ENCODE results near the gene SPAG9.
A peak's percentile ranks its signal among the peaks of the same experiment; 100 is the strongest.
"Not testable (repeated sequence)": the region's sequence is repeated elsewhere in the genome, so short reads cannot be mapped to it uniquely, and the experiment has no call there.

The SPAG9 gene

DNA sequence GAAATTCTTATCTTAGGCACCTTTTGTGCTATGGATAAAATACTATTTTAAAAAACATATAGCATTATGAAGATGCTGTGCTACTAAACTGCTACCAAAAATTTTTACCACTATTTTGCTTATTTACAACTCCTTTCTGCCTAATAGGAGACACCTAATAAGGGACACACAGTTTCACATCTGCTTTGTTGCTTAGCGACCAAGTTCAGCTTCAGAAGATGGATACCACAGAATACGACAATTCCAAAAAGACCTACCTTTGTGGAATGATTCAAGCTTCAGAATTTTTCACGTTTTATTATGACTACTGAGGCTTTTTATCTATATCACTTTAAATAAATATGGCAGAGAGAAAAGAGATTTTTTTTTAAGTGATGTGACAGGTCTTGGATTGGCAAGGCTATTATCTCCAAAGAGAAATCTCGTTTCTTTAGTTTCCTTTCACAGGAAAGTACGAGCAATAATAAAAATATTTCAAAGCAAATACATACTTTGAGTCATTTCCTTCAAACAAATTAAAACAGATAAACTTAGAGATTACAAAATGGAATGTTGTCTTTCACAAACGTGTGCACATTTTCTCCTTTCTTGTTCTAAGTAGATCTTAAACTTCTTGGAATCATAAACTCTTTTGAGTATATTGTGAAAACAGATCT lies 35.4 kb downstream of the SPAG9 start:
- DNase-seq, result no peak

DNA sequence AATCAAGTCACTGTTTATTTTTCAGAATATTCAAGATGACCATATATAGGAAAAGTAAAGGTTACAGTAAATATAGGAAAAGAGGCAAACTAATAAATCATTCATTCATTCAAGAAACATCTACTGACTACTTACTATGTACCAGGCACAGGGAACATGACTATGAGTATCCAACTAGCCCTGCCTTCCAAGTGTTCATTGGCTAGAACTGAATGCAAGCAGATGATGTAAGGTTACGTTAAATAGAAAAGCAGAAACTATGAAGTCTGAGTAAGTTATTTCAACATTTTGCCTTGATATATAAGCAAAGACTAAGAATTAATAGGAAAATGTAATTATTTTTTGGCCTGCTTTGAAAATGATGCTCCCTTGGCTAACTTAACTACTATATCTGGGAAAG lies 36.7 kb downstream of the SPAG9 start:
- DNase-seq, result no peak

DNA sequence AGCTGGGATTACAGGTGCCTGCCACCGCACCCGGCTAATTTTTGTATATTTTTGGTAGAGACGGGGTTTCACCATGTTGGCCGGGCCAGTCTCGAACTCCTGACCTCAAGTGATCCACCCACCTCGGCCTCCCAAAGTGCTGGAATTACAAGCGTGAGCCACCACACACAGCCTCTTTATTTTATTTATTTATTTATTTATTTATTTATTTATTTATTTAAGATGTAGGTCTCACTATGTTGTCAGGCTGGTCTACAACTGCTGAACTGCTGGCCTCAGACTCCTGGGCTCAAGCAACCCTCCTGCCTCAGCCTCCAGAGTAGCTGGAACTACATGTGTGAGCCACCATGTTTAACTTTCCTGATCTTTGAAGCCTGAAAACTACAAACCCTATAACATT lies 37.3 kb downstream of the SPAG9 start:
- DNase-seq, result not testable (repeated sequence)

DNA sequence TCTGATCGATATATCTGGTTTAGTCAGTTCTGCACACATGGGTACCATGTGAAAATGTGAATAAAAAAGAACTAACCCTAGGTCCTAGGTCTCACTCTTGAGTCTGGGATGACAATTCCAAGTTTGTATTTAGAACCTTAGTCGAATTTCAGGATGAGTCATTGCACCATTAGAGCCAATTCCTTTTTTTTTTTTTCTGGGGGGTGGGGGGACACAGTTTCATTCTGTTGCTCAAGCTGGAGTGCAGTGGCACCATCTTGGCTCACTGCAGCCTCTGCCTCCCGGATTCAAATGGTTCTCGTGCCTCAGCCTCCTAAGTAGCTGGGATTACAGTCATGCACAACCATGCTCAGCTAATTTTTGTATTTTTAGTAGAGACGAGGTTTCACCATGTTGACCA lies 41.6 kb downstream of the SPAG9 start:
- DNase-seq, result no peak

DNA sequence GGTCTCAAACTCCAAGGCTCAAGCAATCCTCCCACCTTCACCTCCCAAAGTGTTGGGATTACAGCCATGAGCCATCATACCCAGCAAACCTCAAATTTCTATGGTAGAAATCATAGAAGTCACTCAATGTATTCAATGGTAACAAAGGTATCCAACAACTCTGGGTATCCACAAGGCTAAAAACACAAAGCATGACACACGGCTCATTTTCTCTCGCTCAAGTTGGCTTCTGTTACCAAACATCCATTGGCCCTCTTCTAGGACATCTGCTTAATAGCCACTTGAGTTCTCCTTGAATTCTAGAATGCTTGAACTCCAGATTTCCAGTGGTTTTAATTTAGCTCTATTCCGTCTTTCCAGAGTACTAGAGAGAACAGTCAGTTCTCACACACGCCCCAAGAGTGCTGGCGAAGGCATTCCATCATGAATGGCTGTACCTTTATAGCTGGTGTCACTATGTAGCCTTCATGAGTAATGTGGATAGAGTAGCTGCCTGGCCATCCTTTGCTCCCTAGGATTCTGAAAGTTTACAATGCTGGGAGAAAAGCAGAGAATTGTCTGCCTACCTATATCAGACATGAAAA lies 42.6 kb downstream of the SPAG9 start:
- DNase-seq, result no peak

DNA sequence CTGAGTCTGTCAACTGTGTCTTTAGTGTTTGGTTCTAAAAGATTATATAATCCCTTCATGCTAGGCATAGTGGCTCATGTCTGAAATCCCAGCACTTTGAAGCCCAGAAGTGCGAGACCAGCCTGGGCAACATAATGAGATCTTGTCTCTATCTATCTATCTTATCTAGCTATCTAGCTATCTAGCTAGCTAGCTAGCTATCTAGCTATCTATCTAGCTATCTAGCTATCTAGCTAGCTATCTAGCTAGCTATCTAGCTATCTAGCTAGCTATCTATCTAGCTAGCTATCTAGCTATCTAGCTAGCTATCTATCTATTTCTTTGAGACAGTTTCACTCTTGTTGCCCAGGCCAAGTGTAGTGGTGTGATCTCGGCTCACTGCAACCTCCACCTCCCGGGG lies 43.8 kb downstream of the SPAG9 start:
- DNase-seq, result no peak

DNA sequence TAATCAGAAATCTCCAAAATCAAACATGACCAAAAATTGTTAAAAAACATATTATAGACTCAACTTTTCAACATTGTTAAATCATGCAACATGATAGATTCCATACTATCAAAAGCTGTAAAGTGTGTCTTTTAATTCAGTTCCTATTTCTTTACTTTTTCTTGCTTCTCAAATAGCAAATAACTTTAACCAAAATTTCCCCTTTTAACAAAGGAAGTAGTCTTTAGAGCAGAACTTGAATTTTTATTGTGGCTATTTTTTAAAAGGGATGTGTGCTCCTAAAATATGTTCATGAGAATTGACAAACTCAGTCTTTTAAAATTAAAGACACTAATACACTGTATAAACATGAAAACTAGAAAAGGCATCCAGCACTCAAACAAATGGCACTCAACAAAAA lies 49.1 kb downstream of the SPAG9 start:
- DNase-seq, result no peak

DNA sequence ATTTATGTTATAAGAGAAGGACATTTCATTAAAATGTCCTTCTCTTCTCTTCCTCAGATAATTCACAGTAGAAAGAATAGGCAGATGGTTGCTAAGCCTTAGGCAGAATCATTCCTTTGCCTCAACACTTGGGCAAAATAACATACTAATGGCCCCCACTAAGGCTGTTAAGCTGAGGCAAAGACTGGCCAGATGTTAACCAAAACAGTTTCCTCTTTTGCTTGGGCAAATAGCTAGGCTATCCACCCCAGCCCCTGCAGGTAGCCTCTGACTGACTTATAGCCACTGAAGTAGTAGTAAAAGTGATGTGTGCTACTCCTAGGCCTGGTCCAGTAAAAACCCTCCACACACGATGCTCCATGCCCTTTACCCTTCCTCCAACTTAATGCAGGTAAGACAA lies 55.2 kb downstream of the SPAG9 start:
- no peak for DNase-seq

DNA sequence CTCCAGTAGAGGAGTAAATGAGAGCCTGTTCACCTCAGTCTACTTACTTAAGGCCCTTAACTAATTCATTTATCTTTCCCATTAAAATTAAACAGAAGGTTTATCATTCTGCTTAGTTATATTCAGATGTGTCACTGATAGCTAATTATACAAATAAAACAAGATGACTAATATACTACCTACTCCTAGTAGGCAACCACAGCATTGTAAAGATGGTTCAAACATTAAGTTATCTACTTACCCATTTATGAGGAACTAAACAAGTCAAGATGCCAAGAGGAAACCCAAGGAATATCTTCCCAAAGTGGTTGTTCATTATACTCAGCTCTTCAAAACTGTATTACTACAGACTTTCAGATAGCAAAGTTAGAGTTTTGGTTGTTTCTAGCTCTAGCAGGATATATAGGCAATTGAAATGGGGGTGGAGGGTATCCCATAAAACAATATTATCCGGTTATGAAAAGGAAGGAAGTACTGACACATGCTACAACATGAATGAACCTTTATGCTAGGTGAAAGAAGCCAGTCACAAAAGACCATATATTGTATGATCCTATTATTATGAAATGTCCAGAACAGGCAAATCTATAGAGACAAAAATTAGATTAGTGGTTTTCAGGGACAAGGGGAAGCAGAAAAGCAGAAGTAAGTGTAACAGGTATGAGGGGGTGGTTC lies 56.5 kb downstream of the SPAG9 start:
- DNase-seq, result no peak

DNA sequence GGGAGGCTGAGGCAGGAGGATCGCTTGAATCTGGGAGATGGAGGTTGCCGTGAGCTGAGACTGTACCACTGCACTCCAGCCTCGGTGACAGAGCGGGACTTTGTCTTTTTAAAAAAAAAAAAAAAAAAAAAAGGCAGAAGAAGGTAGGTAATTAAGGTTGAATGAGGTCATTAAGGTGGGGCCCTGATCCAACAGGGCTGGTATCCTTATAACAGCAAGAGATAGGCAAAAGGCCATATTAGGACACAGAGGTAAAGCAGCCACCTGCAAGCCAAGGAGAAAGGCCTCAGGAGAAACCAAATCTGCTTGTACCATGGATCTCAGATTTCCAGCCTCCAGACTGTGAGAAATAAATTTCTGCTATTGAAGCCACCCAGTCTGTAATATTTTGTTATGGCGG lies 60.3 kb downstream of the SPAG9 start:
- DNase-seq, result no peak

DNA sequence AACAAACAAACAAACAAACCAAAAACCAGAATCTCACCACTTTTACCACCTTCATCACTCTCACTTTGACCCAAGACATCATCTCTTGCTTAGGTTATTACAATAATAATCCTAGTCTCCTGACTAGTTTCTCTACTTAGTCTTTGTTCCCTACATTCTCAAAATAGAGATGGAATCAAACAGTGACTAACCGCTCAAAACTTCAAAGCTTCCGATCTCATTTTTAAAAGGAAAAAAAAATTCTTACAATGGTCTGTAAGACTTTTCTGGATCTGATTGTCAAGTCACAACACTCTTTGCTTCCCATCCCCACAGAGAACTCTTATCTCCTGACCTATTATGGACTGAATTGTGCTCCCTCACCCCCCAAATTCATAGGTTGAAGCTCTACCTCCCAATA lies 60.9 kb downstream of the SPAG9 start:
- DNase-seq, result no peak

DNA sequence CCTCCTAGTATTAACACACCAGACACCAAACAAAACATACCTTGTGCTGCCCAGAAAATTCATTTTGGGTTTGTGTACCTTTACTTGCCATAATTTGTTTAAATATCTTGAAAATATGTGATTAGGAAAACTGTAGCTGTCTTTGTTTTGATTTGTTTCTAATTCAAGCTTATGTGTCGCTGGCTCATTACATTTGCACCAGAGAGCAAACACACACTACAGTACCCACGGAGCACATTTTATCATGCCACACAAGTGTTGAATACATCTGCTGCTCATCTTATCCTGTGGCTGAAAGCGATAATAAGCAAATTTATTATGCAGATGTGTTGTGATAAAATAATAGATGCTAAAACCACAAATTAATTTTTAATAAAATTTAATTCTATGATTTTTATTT lies 63.1 kb downstream of the SPAG9 start:
- DNase-seq, result no peak

DNA sequence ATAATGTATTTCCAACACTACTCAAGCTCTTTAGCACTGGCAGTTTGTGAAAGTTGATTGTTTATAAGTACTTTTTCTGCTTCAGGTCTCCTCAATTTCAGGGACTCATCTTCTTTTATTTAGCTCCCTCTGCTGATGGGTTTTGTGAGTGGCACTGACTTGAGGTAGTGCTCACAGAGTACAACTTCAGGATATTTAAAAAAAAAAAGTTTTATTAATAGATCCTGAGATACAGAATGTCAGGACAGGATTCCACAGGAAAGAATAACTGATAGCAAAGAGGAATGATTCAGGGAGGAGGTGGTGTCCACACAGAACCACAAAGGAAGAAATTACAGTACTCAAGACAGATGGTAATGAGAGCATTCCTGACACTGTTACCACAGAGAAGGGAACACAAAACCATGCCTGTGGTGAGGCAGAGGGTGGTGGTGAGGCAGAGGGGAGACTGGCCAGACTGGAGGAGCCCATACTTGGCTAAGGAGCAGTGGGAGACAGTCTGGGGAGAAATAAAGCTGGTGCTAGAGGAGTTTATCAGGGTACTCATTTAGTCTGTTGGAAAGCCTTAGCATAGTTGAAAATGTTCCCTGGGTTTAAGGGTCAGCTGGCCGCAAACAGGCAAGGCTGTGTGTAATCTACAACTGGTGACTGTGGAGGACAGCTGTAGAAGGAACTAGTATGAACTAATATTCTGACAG lies 63.7 kb downstream of the SPAG9 start:
- DNase-seq, result peak; percentile 28

DNA sequence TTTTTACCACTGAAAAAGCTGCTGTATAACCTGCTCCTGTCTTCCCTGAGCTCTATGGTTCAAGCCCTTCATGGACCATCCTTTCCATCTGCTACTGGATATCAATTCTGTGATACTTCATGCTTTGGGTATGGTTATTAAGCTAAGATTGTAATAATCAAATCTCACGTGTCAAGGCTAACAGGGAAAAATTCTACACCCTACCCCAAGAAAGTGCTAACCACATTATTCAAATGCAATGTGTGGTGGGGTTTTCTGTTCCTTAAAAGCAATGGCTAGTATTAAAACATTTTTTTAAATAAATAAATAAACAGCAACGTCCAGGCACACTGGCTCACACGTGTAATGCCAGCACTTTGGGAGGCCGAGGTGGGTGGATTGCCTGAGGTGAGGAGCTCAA lies 65.9 kb downstream of the SPAG9 start:
- no peak for DNase-seq

DNA sequence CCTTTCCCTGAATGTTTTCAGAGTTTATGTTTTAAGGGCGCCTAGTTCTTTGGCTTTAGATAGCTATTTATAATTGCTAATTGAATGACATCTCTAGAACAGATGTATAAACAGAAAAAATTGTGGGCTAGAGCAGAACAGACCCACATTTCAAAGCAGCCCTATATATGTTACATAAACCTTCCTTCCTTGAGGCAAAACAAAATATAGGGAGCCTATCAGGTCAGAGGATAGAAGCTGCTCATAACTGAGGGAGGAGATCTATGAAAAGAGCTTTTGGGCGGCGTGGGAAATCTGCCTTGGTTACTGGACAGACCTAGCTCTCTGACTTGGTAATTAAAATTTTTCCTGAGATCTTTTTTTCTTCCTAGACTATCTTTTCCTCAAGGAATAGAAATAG lies 68.4 kb downstream of the SPAG9 start:
- DNase-seq, result no peak

DNA sequence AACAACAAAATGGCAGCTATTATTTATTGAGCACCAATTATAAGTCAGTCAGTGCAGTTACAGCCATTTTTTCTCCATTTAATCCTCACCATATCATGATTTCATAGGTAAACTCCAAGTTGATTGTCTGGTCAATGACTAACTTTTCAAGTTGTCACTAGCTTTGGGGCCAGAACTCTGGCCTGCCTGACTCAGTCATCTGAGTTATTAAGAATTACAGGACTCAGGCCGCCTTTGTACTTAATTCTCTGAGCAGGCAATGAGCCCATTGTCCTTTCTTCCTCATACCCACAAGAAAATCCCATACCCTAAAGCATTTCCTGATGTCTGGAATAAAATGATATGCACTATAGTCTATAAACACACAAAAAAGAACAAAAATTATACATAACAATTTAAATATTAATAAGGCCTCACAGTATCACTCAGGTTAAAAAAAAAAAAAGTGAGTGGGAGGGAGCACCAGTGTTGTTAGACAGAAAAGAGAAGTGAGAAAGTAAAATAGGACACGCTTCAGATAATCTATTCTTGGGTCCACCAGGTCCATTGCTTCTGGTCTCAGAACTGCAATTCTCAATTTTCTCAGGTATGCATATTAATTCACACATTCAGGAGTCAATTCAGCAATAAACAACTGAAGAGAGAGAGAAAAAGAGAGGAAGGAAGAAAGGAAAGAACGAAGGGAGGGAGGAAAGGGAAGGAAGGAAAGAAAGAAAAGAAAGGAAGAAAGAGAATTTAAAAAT lies 70.2 kb downstream of the SPAG9 start:
- no peak for DNase-seq

DNA sequence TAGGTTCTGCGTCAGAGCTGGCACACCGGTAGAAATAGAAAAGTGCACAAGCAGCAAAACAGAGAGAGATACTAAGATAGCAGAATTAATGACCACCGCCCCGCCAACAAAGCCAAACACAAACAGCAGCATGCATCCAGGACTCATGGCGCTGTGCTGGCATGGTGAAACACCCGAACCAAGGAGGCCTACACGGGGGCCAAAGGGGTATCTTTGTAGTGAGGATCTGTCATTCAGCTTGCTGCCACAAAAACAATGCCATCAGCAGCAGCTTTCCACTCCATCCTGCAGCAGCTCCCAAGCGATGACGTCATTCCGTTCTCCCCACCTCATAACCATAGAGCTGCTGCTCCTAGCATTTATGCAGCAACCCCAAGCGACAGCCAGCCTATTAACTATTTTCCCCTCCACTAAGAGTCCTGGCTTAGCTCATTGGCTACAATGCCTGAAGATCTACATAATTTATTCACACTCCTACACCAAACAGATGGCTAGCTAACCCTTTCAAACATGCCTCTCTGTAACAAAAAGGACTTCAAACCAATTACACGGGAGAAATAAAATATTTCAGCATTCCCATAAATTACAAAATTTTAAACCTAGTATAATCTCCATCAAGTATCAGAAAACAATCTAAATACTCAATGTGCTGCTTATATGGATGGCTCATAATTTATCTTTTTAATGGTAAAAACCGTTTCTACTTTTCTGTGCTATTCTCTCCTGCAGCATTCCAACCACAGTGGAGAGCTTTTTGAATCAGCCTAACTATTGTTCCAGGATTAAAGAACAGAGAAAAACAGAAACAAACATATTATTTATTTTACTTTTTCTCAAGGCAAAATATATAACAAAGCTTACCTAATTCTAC lies 73.9 kb downstream of the SPAG9 start:
- no peak for DNase-seq

DNA sequence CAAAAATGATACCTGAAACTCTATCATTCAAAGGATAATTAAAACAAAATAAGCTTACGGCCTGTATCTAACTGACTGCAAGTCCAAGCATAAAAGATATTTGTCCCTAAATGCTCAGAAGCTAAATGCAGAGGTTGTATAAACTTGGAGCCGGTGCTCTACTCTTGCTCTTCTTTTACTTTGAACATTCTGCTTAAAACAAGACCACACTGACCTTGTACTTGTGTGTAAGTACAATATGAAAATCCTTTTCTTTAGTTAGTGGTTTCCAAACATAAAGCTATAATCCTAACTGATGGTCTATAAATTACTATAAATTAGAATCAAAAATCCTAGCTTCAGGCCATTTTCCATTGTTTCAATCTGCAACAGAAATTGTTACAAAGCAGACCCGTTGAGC lies 74.6 kb downstream of the SPAG9 start:
- no peak for DNase-seq

DNA sequence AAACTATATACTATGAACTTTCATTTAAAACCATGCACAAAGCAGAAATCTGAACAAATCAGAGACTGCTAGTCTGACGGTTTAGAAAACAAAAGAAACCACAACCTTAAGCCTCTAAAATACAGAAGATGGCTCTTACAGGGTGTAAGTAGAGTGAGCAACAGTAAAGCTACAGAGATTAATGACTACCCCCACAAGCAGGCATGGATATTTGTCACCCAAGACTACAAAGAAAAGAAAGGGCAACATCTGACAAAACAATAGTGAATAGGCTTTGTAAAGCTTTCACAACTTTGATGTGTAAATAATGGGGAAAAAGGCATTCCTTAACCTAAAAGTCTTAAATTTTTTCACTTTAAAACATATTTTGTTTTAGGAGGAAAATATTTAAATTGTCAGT lies 75.0 kb downstream of the SPAG9 start:
- DNase-seq, result no peak

DNA sequence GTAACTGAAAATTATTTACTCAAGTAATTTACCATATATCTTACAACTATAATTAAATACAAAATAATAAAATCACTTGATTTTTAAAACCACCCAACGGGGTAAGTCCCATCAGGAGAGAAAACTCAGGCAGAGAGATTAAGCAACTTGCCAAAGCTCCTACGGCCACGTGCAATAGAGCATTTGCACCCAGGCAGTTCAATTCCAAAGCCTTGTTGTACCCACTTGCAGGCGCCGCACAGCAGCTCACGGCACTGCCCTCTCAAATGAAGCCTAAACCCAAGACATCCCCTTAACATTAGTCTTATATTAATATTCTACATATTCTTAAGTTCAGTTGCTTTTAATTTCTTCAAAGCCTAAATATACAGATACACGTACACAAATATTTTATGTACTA lies 75.7 kb downstream of the SPAG9 start:
- DNase-seq, result no peak

DNA sequence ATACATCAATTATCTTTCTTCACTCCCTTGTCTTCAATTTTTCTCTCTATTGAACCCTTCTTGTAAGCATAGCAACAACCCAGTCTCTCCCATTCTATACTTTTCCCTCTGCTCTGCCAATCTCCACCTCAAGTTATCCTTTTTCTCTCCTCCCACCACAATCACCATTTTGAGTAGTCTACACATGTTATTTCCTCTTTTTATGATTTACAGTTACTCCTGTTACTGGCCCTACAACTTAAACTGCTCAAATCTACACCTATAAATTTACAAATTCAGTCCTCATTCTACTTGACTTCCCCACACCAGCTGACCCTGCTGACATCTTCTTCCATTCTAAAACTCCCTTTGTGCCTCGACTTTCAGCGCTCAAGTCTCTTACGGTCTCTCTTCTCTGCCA lies 84.6 kb downstream of the SPAG9 start:
- no peak for DNase-seq

DNA sequence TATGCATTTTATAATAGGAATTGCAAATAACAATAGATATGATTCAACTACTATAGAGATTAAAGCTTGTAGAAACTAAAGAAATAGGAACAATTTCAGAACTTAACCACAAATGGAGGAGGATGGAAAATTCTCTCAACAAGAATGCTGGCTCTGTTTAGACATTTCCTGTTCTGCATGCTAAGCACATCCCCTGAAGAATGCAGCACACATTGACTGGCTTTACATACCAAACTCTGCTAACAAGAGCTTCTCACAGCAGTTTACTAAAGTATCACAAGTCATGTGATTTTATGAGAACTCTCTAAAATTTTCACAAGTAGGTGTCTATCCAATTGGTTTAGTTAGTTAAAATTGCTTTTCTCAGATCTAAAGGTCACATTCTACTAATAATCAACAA lies 85.2 kb downstream of the SPAG9 start:
- no peak for DNase-seq
